ENCODE data around the gene XYLT2. TPM values are rescaled to one million over a fixed set of nuclear protein-coding genes. Genes with fewer than 3 reads are reported as not detected.
A peak's percentile ranks its signal among the peaks of the same experiment; 100 is the strongest.

Gene XYLT2
- total and polyA plus RNA-seq, 10 donors = 10.0 to 27.3 (median 19.6) TPM

GRCh38 chr17:50355336-50355700 lies 9.4 kb downstream of the XYLT2 start:
- no peaks in the 10 kb centered on the region for H3K9me3 ChIP-seq

GRCh38 chr17:50355701-50356341 lies 9.9 kb downstream of the XYLT2 start:
- no peaks in the 10 kb centered on the region for H3K27me3 ChIP-seq (replicated peaks in 1 of 7)
- no peaks in the 10 kb centered on the region for H3K9me3 ChIP-seq
- TF ChIP-seq POLR2A (IDR thresholded peaks at IDR 0.05) = no peak
- TF ChIP-seq, protein P1, sequence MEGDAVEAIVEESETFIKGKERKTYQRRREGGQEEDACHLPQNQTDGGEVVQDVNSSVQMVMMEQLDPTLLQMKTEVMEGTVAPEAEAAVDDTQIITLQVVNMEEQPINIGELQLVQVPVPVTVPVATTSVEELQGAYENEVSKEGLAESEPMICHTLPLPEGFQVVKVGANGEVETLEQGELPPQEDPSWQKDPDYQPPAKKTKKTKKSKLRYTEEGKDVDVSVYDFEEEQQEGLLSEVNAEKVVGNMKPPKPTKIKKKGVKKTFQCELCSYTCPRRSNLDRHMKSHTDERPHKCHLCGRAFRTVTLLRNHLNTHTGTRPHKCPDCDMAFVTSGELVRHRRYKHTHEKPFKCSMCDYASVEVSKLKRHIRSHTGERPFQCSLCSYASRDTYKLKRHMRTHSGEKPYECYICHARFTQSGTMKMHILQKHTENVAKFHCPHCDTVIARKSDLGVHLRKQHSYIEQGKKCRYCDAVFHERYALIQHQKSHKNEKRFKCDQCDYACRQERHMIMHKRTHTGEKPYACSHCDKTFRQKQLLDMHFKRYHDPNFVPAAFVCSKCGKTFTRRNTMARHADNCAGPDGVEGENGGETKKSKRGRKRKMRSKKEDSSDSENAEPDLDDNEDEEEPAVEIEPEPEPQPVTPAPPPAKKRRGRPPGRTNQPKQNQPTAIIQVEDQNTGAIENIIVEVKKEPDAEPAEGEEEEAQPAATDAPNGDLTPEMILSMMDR (IDR thresholded peaks at IDR 0.05 in 8 of 11, conservative IDR thresholded peaks at IDR 0.05 in 3 of 11) = no peak
- no peak overlapping the region for H3K4me3 ChIP-seq
- H3K36me3 ChIP-seq = peaks cover 0 to 92% (median 67%) of the 10 kb centered on the region in 6 donors
- intact Hi-C loops (cut with DNase I; ENCODE audit: low total_unique reads) = no loop called here
- no peak overlapping the region for H3K27ac ChIP-seq
- 79 to 93% (median 91%) methylated on average over 5 to 20 of the region's 20 CpGs for WGBS, 5 donors
- H3K4me1 ChIP-seq = peaks cover 0 to 5% (median 0%) of the 10 kb centered on the region in 6 donors
- DNase-seq = peak; percentile 67

More at GRCh38 chr17:50355336-50355700, 9.4 kb downstream of the XYLT2 start:
- H3K27me3 ChIP-seq (replicated peaks in 1 of 7) = no peaks in the 10 kb centered on the region
- no peak overlapping the region for H3K27ac ChIP-seq
- no peak overlapping the region for H3K4me3 ChIP-seq
- peaks cover 0 to 87% (median 65%) of the 10 kb centered on the region in 6 donors for H3K36me3 ChIP-seq
- TF ChIP-seq POLR2A (IDR thresholded peaks at IDR 0.05) = no peak
- 80 to 97% (median 91%) methylated on average over 2 to 4 of the region's 4 CpGs for WGBS, 5 donors
- no peak for DNase-seq
- peaks cover 0 to 5% (median 0%) of the 10 kb centered on the region in 6 donors for H3K4me1 ChIP-seq
- intact Hi-C loops (cut with DNase I; ENCODE audit: low total_unique reads) = no loop called here

GRCh38 chr17:50356418-50356817 lies 10.5 kb downstream of the XYLT2 start:
- intact Hi-C loops (cut with DNase I; ENCODE audit: low total_unique reads) = no loop called here
- WGBS, 5 donors = 94 to 100% (median 98%) methylated on average over 4 to 12 of the region's 12 CpGs
- peaks cover 0 to 97% (median 67%) of the 10 kb centered on the region in 6 donors for H3K36me3 ChIP-seq

GRCh38 chr17:50356892-50357510 lies 11.1 kb downstream of the XYLT2 start:
- H3K4me3 ChIP-seq = no peak overlapping the region
- H3K36me3 ChIP-seq = peaks cover 0 to 93% (median 67%) of the 10 kb centered on the region in 6 donors
- peaks cover 0 to 11% (median under 1%) of the 10 kb centered on the region in 6 donors for H3K4me1 ChIP-seq
- WGBS, 5 donors = 92 to 96% (median 94%) methylated on average over 9 to 12 of the region's 12 CpGs
- no peak for TF ChIP-seq POLR2A (IDR thresholded peaks at IDR 0.05)
- no peak for TF ChIP-seq POLR2AphosphoS5 (IDR thresholded peaks at IDR 0.05)
- TF ChIP-seq, protein P1 (IDR thresholded peaks at IDR 0.05 in 8 of 11, conservative IDR thresholded peaks at IDR 0.05 in 3 of 11) = no peak
- H3K9me3 ChIP-seq = no peaks in the 10 kb centered on the region
- intact Hi-C loops (cut with DNase I; ENCODE audit: low total_unique reads) = no loop called here
- no peak for DNase-seq
- no peaks in the 10 kb centered on the region for H3K27me3 ChIP-seq (replicated peaks in 1 of 7)
- no peak overlapping the region for H3K27ac ChIP-seq

More at GRCh38 chr17:50356418-50356817, 10.5 kb downstream of the XYLT2 start:
- TF ChIP-seq POLR2A (IDR thresholded peaks at IDR 0.05) (no peak), POLR2AphosphoS5 (IDR thresholded peaks at IDR 0.05) (peak in 1 of 3 donors; percentile 13)
- Histone ChIP-seq H3K4me1 (peaks cover 0 to 5% (median 0%) of the 10 kb centered on the region in 6 donors), H3K4me3 (no peak overlapping the region), H3K27me3 (replicated peaks in 1 of 7) (no peaks in the 10 kb centered on the region), H3K27ac (no peak overlapping the region), H3K9me3 (no peaks in the 10 kb centered on the region)
- DNase-seq = peak; percentile 59

DNA sequence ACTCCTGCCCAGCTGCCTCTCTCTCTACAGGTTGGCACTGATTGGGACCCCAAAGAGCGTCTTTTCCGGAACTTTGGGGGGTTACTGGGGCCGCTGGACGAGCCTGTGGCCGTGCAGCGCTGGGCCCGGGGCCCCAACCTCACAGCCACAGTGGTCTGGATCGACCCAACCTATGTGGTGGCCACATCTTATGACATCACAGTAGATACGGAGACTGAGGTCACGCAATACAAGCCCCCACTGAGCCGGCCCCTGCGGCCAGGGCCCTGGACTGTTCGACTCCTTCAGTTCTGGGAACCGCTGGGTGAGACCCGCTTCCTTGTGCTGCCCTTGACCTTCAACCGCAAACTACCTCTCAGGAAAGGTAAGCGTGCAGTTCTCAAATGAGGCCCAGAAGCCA lies 12.3 kb downstream of the XYLT2 start:
- H3K27me3 ChIP-seq (replicated peaks in 1 of 7) = no peaks in the 10 kb centered on the region
- no peaks in the 10 kb centered on the region for H3K9me3 ChIP-seq
- peak in 1 of 3 donors; percentile 33 for TF ChIP-seq POLR2AphosphoS5 (IDR thresholded peaks at IDR 0.05)
- TF ChIP-seq, protein P1 (IDR thresholded peaks at IDR 0.05 in 8 of 11, conservative IDR thresholded peaks at IDR 0.05 in 3 of 11) = no peak
- no peak for DNase-seq
- H3K36me3 ChIP-seq = peaks cover 0 to 81% (median 63%) of the 10 kb centered on the region in 6 donors
- H3K27ac ChIP-seq = no peak overlapping the region
- no peak overlapping the region for H3K4me3 ChIP-seq
- intact Hi-C loops (cut with DNase I; ENCODE audit: low total_unique reads) = no loop called here
- peaks cover 6 to 15% (median 8%) of the 10 kb centered on the region in 6 donors for H3K4me1 ChIP-seq
- 92 to 96% (median 94%) methylated on average over 8 to 17 of the region's 17 CpGs for WGBS, 5 donors

All from spleen (tissue), 11 donors.